Caco-2 (cell line): ENCODE results near the gene TLCD1. TPM values are rescaled to one million over a fixed set of nuclear protein-coding genes. Genes with fewer than 3 reads are reported as not detected.

Experiments
- BruUV-seq: library from RNA; stranded (reverse); fragments of 400-500 nt; replicated peaks from 2 replicates; lab custom pipeline; 2021; lab: Mats Ljungman, UMichigan
- CTCF ChIA-PET: fragments of 300-600 bp; sonication (Branson Sonifier 250); formaldehyde crosslinking; loops from one replicate; lab custom pipeline; 2022; ENCODE audit warnings: antibody characterized with exemption; lab: Charles Lee
- POLR2A ChIA-PET: fragments of 300-600 bp; sonication (Branson Sonifier 250); formaldehyde crosslinking; loops from one replicate; lab custom pipeline; 2022; ENCODE audit warnings: antibody characterized with exemption; lab: Charles Lee
- DNase-seq, 2 experiments: peaks; one replicate each; pipeline versions ENCODE4 v3.0.0 to v3.0.0-alpha.2; 2020 to 2022
- H3K27me3 ChIP-seq: replicated peaks from 2 replicates; pipeline ENCODE4 v1.6.0; 2011; ENCODE audit warnings: low read length; ENCODE audit not compliant: control insufficient read depth, insufficient read depth
- H3K36me3 ChIP-seq: 2 replicates; pipeline ENCODE4 v1.5.1; 2011; ENCODE audit warnings: low read length; ENCODE audit not compliant: control insufficient read depth, insufficient read depth
- H3K4me1 ChIP-seq: fragments of 250-450 bp; sonication (Bioruptor Pico); 2 replicates; pipeline ENCODE4 v1.5.1; 2020; ENCODE audit warnings: mild to moderate bottlenecking
- H3K4me3 ChIP-seq: 2 replicates; pipeline ENCODE4 v1.5.1; 2011; ENCODE audit warnings: low read depth, mild to moderate bottlenecking, control low read depth, low read length
- H3K9me3 ChIP-seq: fragments of 250-450 bp; sonication (Bioruptor Pico); 2 replicates; pipeline ENCODE4 v1.5.1; 2020; ENCODE audit warnings: mild to moderate bottlenecking, moderate library complexity
- H3K27ac Mint-ChIP-seq: one replicate; pipeline ENCODE4 v1.8.0; 2022; ENCODE audit warnings: mixed read lengths; ENCODE audit not compliant: unreplicated experiment
- H3K27me3 Mint-ChIP-seq: one replicate; pipeline ENCODE4 v1.8.0; 2022; ENCODE audit warnings: mixed read lengths; ENCODE audit not compliant: insufficient read depth, unreplicated experiment
- H3K36me3 Mint-ChIP-seq: one replicate; pipeline ENCODE4 v1.8.0; 2022; ENCODE audit warnings: mild to moderate bottlenecking, mixed read lengths; ENCODE audit not compliant: insufficient read depth, unreplicated experiment
- H3K4me1 Mint-ChIP-seq: one replicate; pipeline ENCODE4 v1.8.0; 2022; ENCODE audit warnings: low read depth, mixed read lengths; ENCODE audit not compliant: unreplicated experiment
- H3K4me3 Mint-ChIP-seq: one replicate; pipeline ENCODE4 v1.8.0; 2022; ENCODE audit warnings: mild to moderate bottlenecking, moderate library complexity, mixed read lengths; ENCODE audit not compliant: unreplicated experiment
- H3K9me3 Mint-ChIP-seq: one replicate; pipeline ENCODE4 v1.8.0; 2022; ENCODE audit warnings: mixed read lengths; ENCODE audit not compliant: unreplicated experiment
- intact Hi-C: fragments of 100-400 bp; cut with micrococcal nuclease; formaldehyde crosslinking; loops from one replicate; pipeline ENCODE4 v1.10.0; 2022; ENCODE audit not compliant: unreplicated experiment
- total RNA-seq: library from RNA; stranded (reverse); gene quantifications from 2 replicates; pipeline ENCODE4 v1.2.3, GENCODE V29; 2022
- TF ChIP-seq, protein P1 (sequence below), 2 experiments: fragments of 200-600 bp in 1 of 2; IDR thresholded peaks; 1 replicate in 1 of 2; 2 replicates in 1 of 2; pipeline versions ENCODE4 v1.5.1 to v1.8.0; 2011 to 2022; ENCODE audit warnings: antibody characterized with exemption in 1 of 2, control low read depth in 1 of 2, inconsistent platforms in 1 of 2, low read depth in 1 of 2, low read length in 1 of 2, mild to moderate bottlenecking in 1 of 2, moderate library complexity in 1 of 2; ENCODE audit not compliant: insufficient read depth in 1 of 2, severe bottlenecking in 1 of 2, unreplicated experiment in 1 of 2

Gene TLCD1
- total RNA-seq, 1 experiment from 2014 or later: 37.9 TPM

GRCh38 chr17:28698253-28698941 is 27.6 kb downstream of the TLCD1 start:
- intact Hi-C loops: loop anchor here (1.0 kb wide), 7 partner anchors 13 to 45 kb away; partner anchors contain the start of genes PROCA1, RPL23A and SUPT6H
- Mint-ChIP-seq H3K27me3 (no peaks in the 10 kb centered on the region), H3K4me1 (peaks cover 26% of the 10 kb centered on the region), H3K9me3 (no peaks in the 10 kb centered on the region), H3K27ac (peak overlapping the region; percentile 87), H3K4me3 (peak overlapping the region; percentile 52), H3K36me3 (peaks cover 100% of the 10 kb centered on the region)
- ChIA-PET CTCF (interaction anchor here (0.9 to 1.6 kb wide), 4 partner anchors 13 to 51 kb away, joined by 3 to 11 read pairs (median 4); partner anchors contain the start of genes RPL23A and TLCD1), POLR2A (interaction anchor here (1.2 to 3.7 kb wide), 4 partner anchors 12 to 36 kb away, joined by 7 to 29 read pairs (median 14); partner anchors contain the start of genes PROCA1, RPL23A, SDF2 and SUPT6H)
- H3K27me3 ChIP-seq: no peaks in the 10 kb centered on the region
- no TSS peak for BruUV-seq
- no peaks in the 10 kb centered on the region for H3K9me3 ChIP-seq
- TF ChIP-seq, protein P1, sequence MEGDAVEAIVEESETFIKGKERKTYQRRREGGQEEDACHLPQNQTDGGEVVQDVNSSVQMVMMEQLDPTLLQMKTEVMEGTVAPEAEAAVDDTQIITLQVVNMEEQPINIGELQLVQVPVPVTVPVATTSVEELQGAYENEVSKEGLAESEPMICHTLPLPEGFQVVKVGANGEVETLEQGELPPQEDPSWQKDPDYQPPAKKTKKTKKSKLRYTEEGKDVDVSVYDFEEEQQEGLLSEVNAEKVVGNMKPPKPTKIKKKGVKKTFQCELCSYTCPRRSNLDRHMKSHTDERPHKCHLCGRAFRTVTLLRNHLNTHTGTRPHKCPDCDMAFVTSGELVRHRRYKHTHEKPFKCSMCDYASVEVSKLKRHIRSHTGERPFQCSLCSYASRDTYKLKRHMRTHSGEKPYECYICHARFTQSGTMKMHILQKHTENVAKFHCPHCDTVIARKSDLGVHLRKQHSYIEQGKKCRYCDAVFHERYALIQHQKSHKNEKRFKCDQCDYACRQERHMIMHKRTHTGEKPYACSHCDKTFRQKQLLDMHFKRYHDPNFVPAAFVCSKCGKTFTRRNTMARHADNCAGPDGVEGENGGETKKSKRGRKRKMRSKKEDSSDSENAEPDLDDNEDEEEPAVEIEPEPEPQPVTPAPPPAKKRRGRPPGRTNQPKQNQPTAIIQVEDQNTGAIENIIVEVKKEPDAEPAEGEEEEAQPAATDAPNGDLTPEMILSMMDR (IDR thresholded peaks at IDR 0.05; ENCODE audit: insufficient read depth in 1 of 2, low read depth in 1 of 2, low read length in 1 of 2, severe bottlenecking in 1 of 2, unreplicated experiment in 1 of 2): peak in 1 of 2 experiments; percentile 14
- peaks cover 31% of the 10 kb centered on the region for H3K4me1 ChIP-seq
- no peak overlapping the region for H3K4me3 ChIP-seq
- peak; percentile 94 to 95 for DNase-seq
- peaks cover 26% of the 10 kb centered on the region for H3K36me3 ChIP-seq

DNA sequence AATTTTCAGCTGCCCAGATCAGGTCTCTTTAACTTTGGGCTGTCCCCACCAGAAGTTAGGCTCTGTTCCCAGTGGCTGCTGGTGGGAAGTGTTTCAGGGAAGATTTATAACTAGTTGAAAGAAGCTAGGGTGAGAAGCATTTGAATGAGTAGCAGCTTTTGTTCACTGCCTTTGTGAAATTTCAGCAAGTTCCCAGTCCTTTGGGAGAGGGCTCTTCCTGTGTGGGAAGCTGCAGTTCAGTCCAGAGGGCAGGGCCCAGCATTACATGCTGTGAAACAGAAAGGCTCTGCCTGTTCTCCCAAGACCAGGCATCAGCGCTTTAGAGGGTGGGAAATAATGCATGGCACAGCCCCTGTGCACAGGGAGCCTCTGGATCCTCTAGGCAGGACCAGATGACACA is 32.2 kb downstream of the TLCD1 start:
- no TSS peak for BruUV-seq
- peaks cover 14% of the 10 kb centered on the region for H3K36me3 ChIP-seq
- no peaks in the 10 kb centered on the region for H3K9me3 Mint-ChIP-seq
- no peak for DNase-seq
- TF ChIP-seq, protein P1 (IDR thresholded peaks at IDR 0.05; ENCODE audit: insufficient read depth in 1 of 2, low read depth in 1 of 2, low read length in 1 of 2, severe bottlenecking in 1 of 2, unreplicated experiment in 1 of 2): no peak
- no peaks in the 10 kb centered on the region for H3K9me3 ChIP-seq
- H3K27me3 Mint-ChIP-seq: no peaks in the 10 kb centered on the region
- H3K4me1 ChIP-seq: peaks cover 21% of the 10 kb centered on the region
- peaks cover 23% of the 10 kb centered on the region for H3K4me1 Mint-ChIP-seq
- H3K36me3 Mint-ChIP-seq: peaks cover 100% of the 10 kb centered on the region
- CTCF ChIA-PET: no interaction called here
- intact Hi-C loops: no loop called here
- POLR2A ChIA-PET: interaction anchor here (0.7 to 1.0 kb wide), 2 partner anchors 14 to 16 kb away, joined by 3 to 4 read pairs; no protein-coding TSS in a partner anchor
- H3K27me3 ChIP-seq: no peaks in the 10 kb centered on the region
- H3K27ac Mint-ChIP-seq: no peak overlapping the region
- no peak overlapping the region for H3K4me3 Mint-ChIP-seq
- H3K4me3 ChIP-seq: no peak overlapping the region

DNA sequence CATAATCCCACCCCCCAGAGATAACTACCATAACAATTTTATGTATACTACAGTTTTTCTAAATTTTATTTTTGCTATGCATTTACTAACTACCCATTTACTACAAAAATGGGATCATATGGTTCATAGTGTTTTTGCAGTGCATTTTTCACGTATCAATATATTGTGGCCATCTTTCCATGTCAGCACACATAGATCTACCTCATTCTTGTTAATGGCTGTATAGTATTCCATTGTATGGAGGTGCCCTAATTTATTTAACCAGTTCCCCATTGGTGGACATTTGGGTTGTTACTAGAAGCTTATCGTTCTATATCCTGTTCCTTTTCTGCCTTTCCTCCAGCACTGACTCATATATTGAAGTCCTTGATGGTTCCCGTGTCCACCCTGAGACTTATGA is 37.0 kb downstream of the TLCD1 start:
- peaks cover 98% of the 10 kb centered on the region for H3K36me3 Mint-ChIP-seq
- no peaks in the 10 kb centered on the region for H3K27me3 Mint-ChIP-seq
- no peak overlapping the region for H3K27ac Mint-ChIP-seq
- ChIA-PET CTCF (no interaction called here), POLR2A (interaction anchor here (1.2 to 1.3 kb wide), 2 partner anchors 22 to 27 kb away, joined by 3 to 6 read pairs; partner anchors contain the start of genes PROCA1, SDF2 and SUPT6H)
- Histone ChIP-seq H3K27me3 (no peaks in the 10 kb centered on the region), H3K36me3 (peaks cover 14% of the 10 kb centered on the region), H3K4me3 (no peak overlapping the region), H3K9me3 (no peaks in the 10 kb centered on the region), H3K4me1 (no peaks in the 10 kb centered on the region)
- intact Hi-C loops: no loop called here
- H3K4me1 Mint-ChIP-seq: no peaks in the 10 kb centered on the region
- H3K4me3 Mint-ChIP-seq: no peak overlapping the region
- DNase-seq: no peak
- H3K9me3 Mint-ChIP-seq: no peaks in the 10 kb centered on the region
- no TSS peak for BruUV-seq
- TF ChIP-seq, protein P1 (IDR thresholded peaks at IDR 0.05; ENCODE audit: insufficient read depth in 1 of 2, low read depth in 1 of 2, low read length in 1 of 2, severe bottlenecking in 1 of 2, unreplicated experiment in 1 of 2): no peak
